ENCODE results near the gene RHBDL1. TPM values are rescaled to one million over a fixed set of nuclear protein-coding genes. Genes with fewer than 3 reads are reported as not detected.
A peak's percentile ranks its signal among the peaks of the same experiment; 100 is the strongest.

Gene RHBDL1
- total and polyA plus RNA-seq, 9 of the 15 experiments (the other 6 are each of a cell fraction or from before 2014, with no cell fraction given): 0.03 to 5.6 (median 1.3) TPM; not detected in 1

GRCh38 chr16:674968-675883 is at the start of gene RHBDL1 (continued):
- TF ChIP-seq KHSRP (IDR thresholded peaks at IDR 0.05) (no peak), ERF (CRISPR knock-in tag; IDR thresholded peaks at IDR 0.05) (no peak), SLC30A9 (CRISPR knock-in tag; IDR thresholded peaks at IDR 0.05) (no peak), ARHGAP35 (IDR thresholded peaks at IDR 0.05; ENCODE audit: partially characterized antibody) (no peak), C11orf30 (IDR thresholded peaks at IDR 0.05; ENCODE audit: low read depth) (no peak), CXXC5 (CRISPR knock-in tag; IDR thresholded peaks at IDR 0.05) (peak; percentile 71; the same call in 1 of the 2 replicates), HNRNPK (IDR thresholded peaks at IDR 0.05; ENCODE audit: low read depth, low read length, poor library complexity, severe bottlenecking) (no peak), KDM1A (IDR thresholded peaks at IDR 0.05) (peak in 1 of 2 experiments; percentile 92; a peak in 2 of 4 replicates), POLR2AphosphoS2 (IDR thresholded peaks at IDR 0.05; ENCODE audit: low read length) (peak; percentile 89), THRAP3 (IDR thresholded peaks at IDR 0.05; ENCODE audit: borderline replicate concordance) (no peak), NCOA1 (IDR thresholded peaks at IDR 0.05; ENCODE audit: low read depth) (0 out of 2 replicates have a peak, but pooled peaks have one; percentile 42), ELK3 (CRISPR knock-in tag; IDR thresholded peaks at IDR 0.05) (no peak), PRPF4 (IDR thresholded peaks at IDR 0.05; ENCODE audit: insufficient read depth, low read depth, low read length, poor library complexity, severe bottlenecking) (no peak), JUND (IDR thresholded peaks at IDR 0.05; ENCODE audit: borderline replicate concordance, low read depth, low read length) (no peak), JUND (tag; IDR thresholded peaks at IDR 0.05; ENCODE audit: borderline replicate concordance, low read depth, low read length) (no peak; the same call in 2 of the 3 replicates), SMAD2 (IDR thresholded peaks at IDR 0.05; ENCODE audit: low read depth, low read length) (no peak), MEF2D (tag; conservative IDR thresholded peaks at IDR 0.05; ENCODE audit: low read depth) (no peak), ZNF143 (CRISPR knock-in tag; IDR thresholded peaks at IDR 0.05) (no peak), DEAF1 (CRISPR knock-in tag; IDR thresholded peaks at IDR 0.05) (no peak), SUPT5H (IDR thresholded peaks at IDR 0.05) (peak; percentile 78; the same call in 1 of the 2 replicates), HEY1 (CRISPR knock-in tag; IDR thresholded peaks at IDR 0.05; ENCODE audit: borderline replicate concordance) (no peak), POU5F1 (IDR thresholded peaks at IDR 0.05; ENCODE audit: borderline replicate concordance, low read depth, low read length, partially characterized antibody) (no peak), FIP1L1 (IDR thresholded peaks at IDR 0.05; ENCODE audit: low read depth, low read length, poor library complexity, severe bottlenecking) (peak; percentile 63)
- TF ChIP-seq, protein P1, sequence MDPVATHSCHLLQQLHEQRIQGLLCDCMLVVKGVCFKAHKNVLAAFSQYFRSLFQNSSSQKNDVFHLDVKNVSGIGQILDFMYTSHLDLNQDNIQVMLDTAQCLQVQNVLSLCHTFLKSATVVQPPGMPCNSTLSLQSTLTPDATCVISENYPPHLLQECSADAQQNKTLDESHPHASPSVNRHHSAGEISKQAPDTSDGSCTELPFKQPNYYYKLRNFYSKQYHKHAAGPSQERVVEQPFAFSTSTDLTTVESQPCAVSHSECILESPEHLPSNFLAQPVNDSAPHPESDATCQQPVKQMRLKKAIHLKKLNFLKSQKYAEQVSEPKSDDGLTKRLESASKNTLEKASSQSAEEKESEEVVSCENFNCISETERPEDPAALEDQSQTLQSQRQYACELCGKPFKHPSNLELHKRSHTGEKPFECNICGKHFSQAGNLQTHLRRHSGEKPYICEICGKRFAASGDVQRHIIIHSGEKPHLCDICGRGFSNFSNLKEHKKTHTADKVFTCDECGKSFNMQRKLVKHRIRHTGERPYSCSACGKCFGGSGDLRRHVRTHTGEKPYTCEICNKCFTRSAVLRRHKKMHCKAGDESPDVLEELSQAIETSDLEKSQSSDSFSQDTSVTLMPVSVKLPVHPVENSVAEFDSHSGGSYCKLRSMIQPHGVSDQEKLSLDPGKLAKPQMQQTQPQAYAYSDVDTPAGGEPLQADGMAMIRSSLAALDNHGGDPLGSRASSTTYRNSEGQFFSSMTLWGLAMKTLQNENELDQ (CRISPR knock-in tag; IDR thresholded peaks at IDR 0.05; ENCODE audit: borderline replicate concordance): no peak

Data from K562 (cell line).